T1000 (cell line): ENCODE results near the gene ATP6V0A4.
"Not testable (repeated sequence)": the region's sequence is repeated elsewhere in the genome, so short reads cannot be mapped to it uniquely, and the experiment has no call there.

Experiments
- DNase-seq: peaks from one replicate; lab custom pipeline; 2025; ENCODE audit warnings: mixed read lengths; lab: John Stamatoyannopoulos, UW

ATP6V0A4 gene

GRCh38 chr7:138797715-138798320 is at the start of gene ATP6V0A4, which contains the start of gene TMEM213:
Gene ATP6V0A4, minus strand, starts transcription at chr7:138798196. Its CDS starts 26,949 bp downstream, at chr7:138771247.
Gene TMEM213, plus strand, starts transcription at chr7:138797994. Its CDS starts 111 bp downstream, at chr7:138798105.
- no peak for DNase-seq

DNA sequence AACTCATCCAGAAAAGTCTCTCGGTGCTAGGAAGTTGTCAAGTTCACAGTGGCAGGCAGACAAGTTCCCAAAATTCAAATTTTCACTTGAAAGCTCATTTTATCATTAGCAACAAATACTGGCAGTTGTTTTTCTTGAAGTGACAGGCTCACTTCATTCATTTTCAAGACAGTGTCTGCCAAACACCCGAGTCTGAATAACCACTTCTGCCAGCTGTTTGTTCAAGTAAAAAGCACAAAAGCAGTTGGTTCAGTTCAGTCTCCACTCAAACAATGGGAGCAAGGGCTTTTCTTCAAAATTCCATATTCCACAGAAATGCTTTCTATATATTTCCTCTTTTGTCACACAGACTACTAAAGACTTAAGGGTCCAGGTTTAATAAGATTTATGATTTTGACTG is 47.7 kb upstream of the ATP6V0A4 start:
- no peak for DNase-seq

GRCh38 chr7:138843632-138844580 is 45.9 kb upstream of the ATP6V0A4 start:
- no peak for DNase-seq

- no peak for DNase-seq
Measured at GRCh38 chr7:138842111-138842510, 44.1 kb upstream of the ATP6V0A4 start.

DNA sequence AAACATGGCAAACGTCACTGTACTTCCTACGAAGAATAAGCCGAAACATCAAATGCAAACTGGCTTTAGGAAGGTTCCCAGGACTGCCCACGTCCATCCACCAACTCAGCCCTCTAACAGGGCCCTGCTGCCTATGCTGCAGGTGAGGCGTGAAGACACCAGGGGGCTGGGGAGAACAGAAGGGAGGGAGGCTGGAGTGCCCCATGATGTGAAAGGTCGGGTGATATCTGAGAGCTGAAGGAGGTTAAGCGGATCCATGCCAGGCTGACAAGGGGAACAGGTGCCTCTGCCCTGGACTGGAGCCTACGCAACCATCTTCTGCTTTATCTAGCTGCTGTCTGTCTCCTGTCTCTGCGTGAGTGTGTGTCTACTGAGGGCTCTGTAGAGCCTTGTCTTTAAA is 40.2 kb upstream of the ATP6V0A4 start:
- DNase-seq, result no peak

DNA sequence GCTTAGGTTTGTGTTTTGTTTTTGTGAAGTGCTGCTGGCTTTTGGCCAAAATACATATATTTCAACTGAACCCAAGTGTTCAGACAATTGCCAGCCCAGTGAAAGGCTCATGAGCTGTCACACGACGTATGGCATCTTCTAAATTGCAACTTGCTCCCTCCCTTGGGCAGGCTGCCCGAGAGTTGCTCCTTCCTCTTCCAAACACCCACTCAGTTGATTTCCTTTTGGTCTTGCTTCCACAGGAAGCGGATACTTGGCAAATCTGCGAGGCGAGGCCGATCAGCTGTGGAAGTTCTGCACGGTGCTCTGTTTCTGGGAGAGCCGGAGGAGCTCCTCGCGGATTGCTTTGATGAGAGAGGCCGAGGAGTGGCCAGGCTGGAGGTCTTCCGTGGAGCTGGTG is 39.6 kb upstream of the ATP6V0A4 start:
- DNase-seq, result no peak

- DNase-seq, result no peak
Measured at GRCh38 chr7:138835087-138835486, 37.1 kb upstream of the ATP6V0A4 start.

- no peak for DNase-seq
Measured at GRCh38 chr7:138834583-138834982, 36.6 kb upstream of the ATP6V0A4 start.

DNA sequence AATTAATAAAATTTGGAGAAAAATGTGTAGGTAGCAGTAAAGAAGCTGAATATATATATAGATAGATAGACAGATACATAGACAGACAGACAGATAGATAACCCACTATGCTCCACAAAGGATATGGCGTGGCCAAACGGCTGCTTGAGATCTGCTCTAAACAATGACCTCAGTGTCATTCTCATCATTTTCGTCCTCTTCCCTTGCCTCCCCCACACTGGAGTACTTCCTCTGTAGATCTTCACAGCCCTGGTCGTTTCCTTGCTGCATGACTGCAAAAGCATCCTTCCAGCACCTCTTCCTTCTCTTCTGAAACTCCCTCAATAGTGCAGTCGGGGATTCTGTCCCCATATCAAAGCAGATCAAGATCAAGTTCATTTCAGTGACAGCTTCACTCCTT is 35.6 kb upstream of the ATP6V0A4 start:
- no peak for DNase-seq

- no peak for DNase-seq
Measured at GRCh38 chr7:138832966-138833365, 35.0 kb upstream of the ATP6V0A4 start.

GRCh38 chr7:138829335-138829734 is 31.3 kb upstream of the ATP6V0A4 start:
- no peak for DNase-seq

- no peak for DNase-seq
Measured at GRCh38 chr7:138828302-138828701, 30.3 kb upstream of the ATP6V0A4 start.

- DNase-seq, result no peak
Measured at GRCh38 chr7:138825049-138825721, 27.2 kb upstream of the ATP6V0A4 start.

GRCh38 chr7:138822867-138823535 is 25.0 kb upstream of the ATP6V0A4 start:
- no peak for DNase-seq

DNA sequence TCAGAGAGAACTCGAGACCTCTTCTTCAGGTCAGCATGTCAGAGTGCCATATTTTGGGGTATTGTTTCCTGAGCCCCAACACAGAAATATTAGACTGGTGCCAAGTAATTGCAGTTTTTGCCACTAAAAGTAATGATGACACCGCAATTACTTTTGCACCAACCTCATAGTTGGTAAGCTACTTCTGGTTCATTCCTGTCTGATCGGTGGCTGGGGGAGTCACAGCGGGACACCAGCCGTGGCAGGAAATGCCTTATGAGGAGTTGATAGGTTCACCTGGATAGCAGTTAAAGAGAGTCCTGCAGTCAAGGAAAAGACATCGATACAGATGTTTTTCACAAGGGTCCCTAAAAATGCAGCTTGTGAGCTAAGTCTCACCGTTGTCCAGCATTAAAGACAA is 23.9 kb upstream of the ATP6V0A4 start:
- DNase-seq, result no peak

DNA sequence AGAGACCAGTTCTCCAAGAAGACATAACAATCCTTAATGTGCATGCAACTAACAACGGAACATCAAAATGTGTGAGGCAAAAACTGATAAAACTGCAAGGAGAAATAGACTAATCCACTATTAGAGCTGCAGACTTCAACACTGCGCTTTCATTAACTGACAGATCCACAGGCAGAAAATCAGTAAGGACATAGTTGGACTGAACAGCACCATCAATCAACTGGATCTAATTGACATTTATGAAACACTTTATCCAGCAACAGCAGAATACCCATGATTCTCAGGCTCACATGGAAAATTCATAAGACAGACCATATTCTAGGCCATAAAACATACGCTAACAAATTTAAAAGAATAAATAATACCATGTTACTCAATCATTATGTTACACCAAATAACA is 21.6 kb upstream of the ATP6V0A4 start:
- DNase-seq, result no peak

- DNase-seq, result no peak
Measured at GRCh38 chr7:138816650-138817049, 18.7 kb upstream of the ATP6V0A4 start.

GRCh38 chr7:138814816-138815332 is 16.9 kb upstream of the ATP6V0A4 start:
- DNase-seq, result no peak

- no peak for DNase-seq
Measured at GRCh38 chr7:138813945-138814344, 15.9 kb upstream of the ATP6V0A4 start.

GRCh38 chr7:138811327-138811726 is 13.3 kb upstream of the ATP6V0A4 start:
- not testable (repeated sequence) for DNase-seq

- DNase-seq, result no peak
Measured at GRCh38 chr7:138809346-138809745, 11.3 kb upstream of the ATP6V0A4 start.

GRCh38 chr7:138804618-138805017 is 6.6 kb upstream of the ATP6V0A4 start:
- no peak for DNase-seq
